Parathyroid adenoma (tissue), 2 donors: ENCODE measurements around the gene BCAP31.
"Not testable (repeated sequence)": the region's sequence is repeated elsewhere in the genome, so short reads cannot be mapped to it uniquely, and the experiment has no call there.

Experiments used
- H2AFZ ChIP-seq: fragments of 300-600 bp; sonication (generic); one replicate; pipeline ENCODE4 v1.7.0; 2017; ENCODE audit warnings: antibody characterized with exemption, mild to moderate bottlenecking
- H3K27ac ChIP-seq: fragments of 300-600 bp; sonication (generic); one replicate; pipeline ENCODE4 v1.7.0; 2017
- H3K27me3 ChIP-seq: fragments of 300-600 bp; sonication (generic); one replicate; pipeline ENCODE4 v1.7.0; 2017; ENCODE audit warnings: low read length; ENCODE audit not compliant: control insufficient read depth, insufficient read depth
- H3K36me3 ChIP-seq: fragments of 300-600 bp; sonication (generic); one replicate; pipeline ENCODE4 v1.7.0; 2017; ENCODE audit warnings: low read length; ENCODE audit not compliant: control insufficient read depth, insufficient read depth
- H3K4me1 ChIP-seq: fragments of 300-600 bp; sonication (generic); one replicate; pipeline ENCODE4 v1.7.0; 2017; ENCODE audit warnings: control low read depth
- H3K4me2 ChIP-seq: fragments of 300-600 bp; sonication (generic); one replicate; pipeline ENCODE4 v1.7.0; 2017; ENCODE audit warnings: low read length
- H3K4me3 ChIP-seq: fragments of 300-600 bp; sonication (generic); one replicate; pipeline ENCODE4 v1.7.0; 2017; ENCODE audit warnings: low read depth, low read length
- H3K79me2 ChIP-seq: fragments of 300-600 bp; sonication (generic); one replicate; pipeline ENCODE4 v1.7.0; 2017; ENCODE audit warnings: control low read depth
- H3K9ac ChIP-seq: fragments of 300-600 bp; sonication (generic); one replicate; pipeline ENCODE4 v1.7.0; 2017; ENCODE audit warnings: mild to moderate bottlenecking
- H3K9me3 ChIP-seq: fragments of 300-600 bp; sonication (generic); one replicate; pipeline ENCODE4 v1.7.0; 2017; ENCODE audit warnings: low read length; ENCODE audit not compliant: control insufficient read depth
- TF ChIP-seq, protein P1 (sequence below): fragments of 300-600 bp; sonication (generic); IDR thresholded peaks from one replicate; pipeline ENCODE4 v1.7.0; 2017; ENCODE audit warnings: antibody characterized with exemption, mild to moderate bottlenecking
- donor health status: primary hyperparathyroidism.

The BCAP31 gene

DNA sequence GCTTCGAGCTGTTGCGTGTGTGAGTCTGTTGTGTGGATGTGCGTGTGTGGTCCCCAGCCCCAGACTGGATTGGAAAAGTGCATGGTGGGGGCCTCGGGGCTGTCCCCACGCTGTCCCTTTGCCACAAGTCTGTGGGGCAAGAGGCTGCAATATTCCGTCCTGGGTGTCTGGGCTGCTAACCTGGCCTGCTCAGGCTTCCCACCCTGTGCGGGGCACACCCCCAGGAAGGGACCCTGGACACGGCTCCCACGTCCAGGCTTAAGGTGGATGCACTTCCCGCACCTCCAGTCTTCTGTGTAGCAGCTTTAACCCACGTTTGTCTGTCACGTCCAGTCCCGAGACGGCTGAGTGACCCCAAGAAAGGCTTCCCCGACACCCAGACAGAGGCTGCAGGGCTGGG lies 28.1 kb downstream of the BCAP31 start:
- Histone ChIP-seq H2AFZ (no peak overlapping the region), H3K4me1 (no peaks in the 10 kb centered on the region), H3K79me2 (no peaks in the 10 kb centered on the region), H3K27ac (no peak overlapping the region), H3K9me3 (no peaks in the 10 kb centered on the region), H3K4me2 (no peak overlapping the region), H3K27me3 (no peaks in the 10 kb centered on the region), H3K36me3 (no peaks in the 10 kb centered on the region), H3K4me3 (no peak overlapping the region), H3K9ac (no peak overlapping the region)
- TF ChIP-seq, protein P1, sequence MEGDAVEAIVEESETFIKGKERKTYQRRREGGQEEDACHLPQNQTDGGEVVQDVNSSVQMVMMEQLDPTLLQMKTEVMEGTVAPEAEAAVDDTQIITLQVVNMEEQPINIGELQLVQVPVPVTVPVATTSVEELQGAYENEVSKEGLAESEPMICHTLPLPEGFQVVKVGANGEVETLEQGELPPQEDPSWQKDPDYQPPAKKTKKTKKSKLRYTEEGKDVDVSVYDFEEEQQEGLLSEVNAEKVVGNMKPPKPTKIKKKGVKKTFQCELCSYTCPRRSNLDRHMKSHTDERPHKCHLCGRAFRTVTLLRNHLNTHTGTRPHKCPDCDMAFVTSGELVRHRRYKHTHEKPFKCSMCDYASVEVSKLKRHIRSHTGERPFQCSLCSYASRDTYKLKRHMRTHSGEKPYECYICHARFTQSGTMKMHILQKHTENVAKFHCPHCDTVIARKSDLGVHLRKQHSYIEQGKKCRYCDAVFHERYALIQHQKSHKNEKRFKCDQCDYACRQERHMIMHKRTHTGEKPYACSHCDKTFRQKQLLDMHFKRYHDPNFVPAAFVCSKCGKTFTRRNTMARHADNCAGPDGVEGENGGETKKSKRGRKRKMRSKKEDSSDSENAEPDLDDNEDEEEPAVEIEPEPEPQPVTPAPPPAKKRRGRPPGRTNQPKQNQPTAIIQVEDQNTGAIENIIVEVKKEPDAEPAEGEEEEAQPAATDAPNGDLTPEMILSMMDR, result no peak

DNA sequence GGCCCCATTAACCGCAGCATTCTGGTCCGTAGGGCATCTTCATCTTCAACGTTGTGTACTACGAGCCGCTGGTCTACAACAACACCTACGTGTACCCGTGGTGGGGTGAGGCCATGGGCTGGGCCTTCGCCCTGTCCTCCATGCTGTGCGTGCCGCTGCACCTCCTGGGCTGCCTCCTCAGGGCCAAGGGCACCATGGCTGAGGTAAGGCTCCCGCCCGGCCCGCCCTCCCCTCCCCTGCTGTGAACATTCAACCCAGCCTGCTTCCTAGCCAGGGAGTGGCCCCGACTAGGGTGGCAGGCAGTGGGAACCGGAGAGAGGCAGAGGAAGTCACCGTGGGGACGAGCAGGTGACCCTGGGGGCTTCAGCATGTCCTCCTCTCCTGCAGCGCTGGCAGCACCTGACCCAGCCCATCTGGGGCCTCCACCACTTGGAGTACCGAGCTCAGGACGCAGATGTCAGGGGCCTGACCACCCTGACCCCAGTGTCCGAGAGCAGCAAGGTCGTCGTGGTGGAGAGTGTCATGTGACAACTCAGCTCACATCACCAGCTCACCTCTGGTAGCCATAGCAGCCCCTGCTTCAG lies 29.4 kb downstream of the BCAP31 start:
- H3K36me3 ChIP-seq, result no peaks in the 10 kb centered on the region
- no peaks in the 10 kb centered on the region for H3K4me1 ChIP-seq
- no peaks in the 10 kb centered on the region for H3K27me3 ChIP-seq
- no peak overlapping the region for H3K27ac ChIP-seq
- no peak overlapping the region for H2AFZ ChIP-seq
- TF ChIP-seq, protein P1, result no peak
- no peaks in the 10 kb centered on the region for H3K79me2 ChIP-seq
- H3K9ac ChIP-seq, result no peak overlapping the region
- H3K4me3 ChIP-seq, result no peak overlapping the region
- no peaks in the 10 kb centered on the region for H3K9me3 ChIP-seq
- no peak overlapping the region for H3K4me2 ChIP-seq

DNA sequence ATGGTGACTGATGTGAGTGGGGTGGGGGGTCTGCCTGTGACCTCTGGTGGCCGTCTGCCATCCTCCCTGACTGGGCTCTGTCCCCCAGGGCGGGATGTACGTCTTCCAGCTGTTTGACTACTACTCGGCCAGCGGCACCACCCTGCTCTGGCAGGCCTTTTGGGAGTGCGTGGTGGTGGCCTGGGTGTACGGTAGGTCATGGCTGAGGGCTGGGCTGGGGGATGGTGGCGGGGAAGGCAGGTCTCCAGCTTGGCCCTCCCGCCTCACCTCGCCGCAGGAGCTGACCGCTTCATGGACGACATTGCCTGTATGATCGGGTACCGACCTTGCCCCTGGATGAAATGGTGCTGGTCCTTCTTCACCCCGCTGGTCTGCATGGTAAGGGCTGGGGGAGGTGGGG lies 29.9 kb downstream of the BCAP31 start:
- not testable (repeated sequence) for H3K4me1 ChIP-seq

DNA sequence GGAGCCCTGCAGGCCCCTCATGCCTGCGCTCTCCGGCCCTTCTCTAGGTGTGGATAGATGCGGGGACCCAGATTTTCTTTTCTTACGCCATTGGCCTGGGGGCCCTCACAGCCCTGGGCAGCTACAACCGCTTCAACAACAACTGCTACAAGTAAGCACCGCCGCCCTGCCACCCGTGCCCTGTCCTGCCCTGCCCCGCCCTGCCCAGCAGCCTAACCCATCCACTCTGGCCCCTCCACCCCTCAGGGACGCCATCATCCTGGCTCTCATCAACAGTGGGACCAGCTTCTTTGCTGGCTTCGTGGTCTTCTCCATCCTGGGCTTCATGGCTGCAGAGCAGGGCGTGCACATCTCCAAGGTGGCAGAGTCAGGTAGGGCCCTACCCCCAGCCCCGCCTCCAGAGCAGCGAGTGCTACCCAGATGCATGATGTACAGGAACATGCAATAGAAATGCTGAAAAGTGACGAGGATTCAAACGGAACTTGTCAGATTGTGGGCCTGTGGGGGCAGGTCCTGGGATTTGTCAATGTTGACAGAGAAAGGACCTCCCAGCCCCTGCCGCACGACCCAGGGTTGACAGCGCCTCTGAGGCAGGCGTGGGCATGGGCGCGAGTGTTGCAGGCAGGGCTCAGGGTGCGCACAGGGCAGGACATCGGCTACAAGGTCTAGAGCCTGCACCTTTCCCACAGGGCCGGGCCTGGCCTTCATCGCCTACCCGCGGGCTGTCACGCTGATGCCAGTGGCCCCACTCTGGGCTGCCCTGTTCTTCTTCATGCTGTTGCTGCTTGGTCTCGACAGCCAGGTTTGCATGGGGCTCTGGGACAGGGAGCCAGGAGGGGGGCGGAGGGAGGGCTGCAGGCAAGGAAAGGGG lies 30.7 kb downstream of the BCAP31 start:
- Histone ChIP-seq H3K36me3 (no peaks in the 10 kb centered on the region), H3K79me2 (no peaks in the 10 kb centered on the region), H3K27me3 (no peaks in the 10 kb centered on the region), H3K4me1 (no peaks in the 10 kb centered on the region), H3K27ac (no peak overlapping the region), H3K9me3 (no peaks in the 10 kb centered on the region), H3K4me2 (no peak overlapping the region), H3K4me3 (no peak overlapping the region), H3K9ac (no peak overlapping the region), H2AFZ (no peak overlapping the region)
- TF ChIP-seq, protein P1, result no peak

More for the DNA sequence above, 29.9 kb downstream of the BCAP31 start:
- H3K27ac ChIP-seq, H3K4me2 ChIP-seq, H3K4me3 ChIP-seq, H3K79me2 ChIP-seq, H3K36me3 ChIP-seq, H3K9me3 ChIP-seq, H3K9ac ChIP-seq, H3K27me3 ChIP-seq, H2AFZ ChIP-seq: not testable (repeated sequence)

DNA sequence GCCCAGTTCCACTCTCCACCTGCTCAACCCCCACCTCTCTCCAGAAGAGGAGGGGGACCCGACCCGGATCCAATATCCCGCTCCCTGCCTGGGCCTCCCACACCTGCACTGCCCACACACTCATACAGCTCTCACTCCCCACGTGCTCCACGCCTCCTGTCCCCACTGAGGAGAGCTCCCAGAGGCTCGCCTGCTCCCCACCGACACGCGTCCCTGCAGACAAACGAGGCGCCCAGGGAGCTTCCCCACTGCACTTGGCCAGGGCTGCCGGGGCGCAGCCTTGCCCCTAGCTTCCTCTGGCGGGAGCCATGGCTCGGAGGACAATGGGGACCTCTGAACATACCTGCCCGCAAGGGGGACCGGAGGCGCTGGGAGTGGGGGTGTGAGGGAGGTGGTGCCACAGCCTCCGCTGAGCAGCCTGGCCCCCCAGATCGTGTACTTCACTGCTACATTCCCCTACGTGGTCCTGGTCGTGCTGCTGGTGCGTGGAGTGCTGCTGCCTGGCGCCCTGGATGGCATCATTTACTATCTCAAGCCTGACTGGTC lies 31.5 kb downstream of the BCAP31 start:
- Histone ChIP-seq H2AFZ (no peak overlapping the region), H3K4me2 (no peak overlapping the region), H3K27me3 (no peaks in the 10 kb centered on the region), H3K36me3 (no peaks in the 10 kb centered on the region), H3K79me2 (no peaks in the 10 kb centered on the region), H3K9me3 (no peaks in the 10 kb centered on the region), H3K27ac (no peak overlapping the region), H3K9ac (no peak overlapping the region), H3K4me3 (no peak overlapping the region), H3K4me1 (no peaks in the 10 kb centered on the region)
- TF ChIP-seq, protein P1, result no peak
